LNCaP clone FGC (cell line): ENCODE data around the gene KCNJ18.
"Not testable (repeated sequence)": the region's sequence is repeated elsewhere in the genome, so short reads cannot be mapped to it uniquely, and the experiment has no call there.

Experiments
- DNase-seq: peaks from one replicate; pipeline ENCODE4 v3.0.0-alpha.2; 2011; ENCODE audit warnings: low read depth
- H3K4me3 ChIP-seq: 2 replicates; pipeline ENCODE4 v1.5.1; 2011; ENCODE audit warnings: mild to moderate bottlenecking, low read depth, low read length, control low read depth
- CTCF ChIP-seq: IDR thresholded peaks from 2 replicates; pipeline ENCODE4 v1.5.1; 2012; ENCODE audit warnings: mild to moderate bottlenecking; ENCODE audit not compliant: control insufficient read depth, insufficient read depth; ENCODE audit errors: extremely low read depth

KCNJ18 gene

GRCh38 chr17:21669616-21670360 is 22.5 kb upstream of the KCNJ18 start:
- H3K4me3 ChIP-seq, DNase-seq: not testable (repeated sequence)

- not testable (repeated sequence) for H3K4me3 ChIP-seq
Measured at GRCh38 chr17:21670361-21671155, 21.8 kb upstream of the KCNJ18 start.

DNA sequence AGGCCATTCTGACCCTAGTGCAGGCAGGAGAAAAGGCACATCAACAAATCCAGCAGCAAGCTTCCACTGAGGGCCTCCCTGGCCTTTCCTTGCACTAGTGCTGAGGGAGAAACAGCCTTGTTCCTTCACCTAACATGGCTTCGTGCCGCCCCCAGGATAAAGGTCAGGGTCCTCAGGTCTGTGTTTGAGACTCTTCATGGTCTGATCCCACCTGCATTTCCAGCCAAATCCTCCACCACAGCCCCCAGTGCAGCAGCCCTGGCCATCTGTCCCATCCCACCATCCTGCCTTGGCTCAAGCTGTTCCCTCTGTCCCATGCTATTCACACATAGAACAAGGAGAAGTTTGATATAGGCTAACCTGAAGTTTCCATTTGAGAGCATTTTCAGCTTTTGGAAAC is 20.9 kb upstream of the KCNJ18 start:
- not testable (repeated sequence) for DNase-seq, H3K4me3 ChIP-seq

More at GRCh38 chr17:21670361-21671155, 21.8 kb upstream of the KCNJ18 start:
- not testable (repeated sequence) for DNase-seq

GRCh38 chr17:21671871-21672270 is 20.5 kb upstream of the KCNJ18 start:
- not testable (repeated sequence) for H3K4me3 ChIP-seq, DNase-seq

DNA sequence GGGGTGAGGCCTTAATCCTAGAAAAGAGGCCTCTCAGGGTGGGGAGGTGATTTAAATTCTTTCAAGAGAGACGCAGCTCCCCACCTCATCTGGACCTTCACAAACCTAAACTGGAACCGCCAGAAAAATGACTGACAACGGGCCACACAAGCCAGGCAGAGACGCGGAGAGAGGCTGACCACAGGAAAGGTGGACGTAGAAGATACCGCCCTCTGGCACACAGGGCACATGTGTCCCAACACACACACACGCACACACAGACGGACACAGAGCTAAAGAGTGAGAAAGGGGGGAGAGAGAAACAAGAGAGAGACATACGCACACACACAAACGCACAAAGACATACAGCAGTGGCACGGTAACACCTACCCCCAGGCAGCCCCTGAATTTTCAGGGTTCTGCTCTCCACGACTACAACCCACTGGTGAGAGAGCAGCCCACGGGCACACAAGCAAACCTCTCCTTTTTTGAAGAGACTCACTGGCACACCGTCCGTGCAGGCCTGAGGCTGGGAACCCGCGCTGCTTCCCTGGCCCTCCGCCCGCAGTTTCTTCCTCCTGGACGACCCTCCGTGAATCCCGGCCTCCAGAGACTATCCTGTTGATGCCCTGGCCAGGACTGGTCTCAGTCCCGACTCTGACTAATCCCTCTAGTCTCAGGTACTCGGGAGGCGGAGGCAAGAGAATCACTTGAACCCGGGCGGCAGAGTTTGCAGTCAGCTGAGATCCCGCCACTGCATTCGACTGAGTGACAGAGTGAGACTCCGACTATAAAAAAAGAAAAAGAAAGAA is 18.7 kb upstream of the KCNJ18 start:
- not testable (repeated sequence) for DNase-seq, H3K4me3 ChIP-seq

DNA sequence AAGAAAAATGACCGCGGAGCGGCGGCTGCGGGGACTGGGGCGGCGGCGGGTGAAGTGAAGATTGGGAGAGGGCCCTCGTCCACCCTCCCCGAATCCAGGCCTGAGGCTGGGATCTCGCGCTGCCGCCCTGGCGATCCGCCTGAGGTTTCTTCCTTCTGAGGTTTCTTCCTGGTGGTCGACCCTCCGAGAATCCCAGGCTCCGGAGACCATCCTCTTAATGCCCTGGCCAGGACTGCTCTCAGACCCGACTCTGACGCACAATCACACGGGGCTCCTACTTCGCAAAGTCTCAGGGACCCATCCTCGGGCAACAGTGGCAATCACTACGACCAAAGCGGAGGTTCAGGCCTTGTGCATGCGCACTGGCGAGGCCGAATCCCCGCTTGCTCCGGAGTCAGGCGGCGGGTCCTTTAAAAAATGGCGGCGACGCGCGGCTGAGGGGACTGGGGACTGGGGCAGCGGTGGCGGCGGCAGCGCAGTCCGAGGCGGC is 18.0 kb upstream of the KCNJ18 start:
- TF ChIP-seq CTCF = no peak
- no peak for DNase-seq

GRCh38 chr17:21674891-21675738 is 17.2 kb upstream of the KCNJ18 start:
- H3K4me3 ChIP-seq, DNase-seq: not testable (repeated sequence)

More for the DNA sequence above, 18.0 kb upstream of the KCNJ18 start:
- H3K4me3 ChIP-seq = no peak overlapping the region

DNA sequence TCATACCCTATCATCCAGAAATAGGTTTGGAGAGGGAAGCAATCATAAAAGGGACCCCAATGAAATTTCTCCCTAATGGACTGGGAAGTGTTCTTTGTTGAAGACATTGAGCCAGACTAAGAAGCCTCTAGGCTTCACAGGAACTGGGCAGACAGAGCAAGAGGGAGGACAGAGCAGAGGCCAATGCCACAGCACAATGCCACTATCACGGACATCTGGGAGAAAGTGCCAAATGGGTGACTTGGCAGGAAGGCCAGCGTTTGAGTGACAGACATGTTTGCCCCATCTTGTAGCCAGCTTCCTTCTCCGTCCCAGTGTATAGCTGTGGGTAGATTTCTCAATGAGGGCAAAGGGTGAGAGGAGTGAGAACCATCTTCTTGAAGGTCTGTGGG is 16.6 kb upstream of the KCNJ18 start:
- DNase-seq = peak; percentile 32
- H3K4me3 ChIP-seq = not testable (repeated sequence)

DNA sequence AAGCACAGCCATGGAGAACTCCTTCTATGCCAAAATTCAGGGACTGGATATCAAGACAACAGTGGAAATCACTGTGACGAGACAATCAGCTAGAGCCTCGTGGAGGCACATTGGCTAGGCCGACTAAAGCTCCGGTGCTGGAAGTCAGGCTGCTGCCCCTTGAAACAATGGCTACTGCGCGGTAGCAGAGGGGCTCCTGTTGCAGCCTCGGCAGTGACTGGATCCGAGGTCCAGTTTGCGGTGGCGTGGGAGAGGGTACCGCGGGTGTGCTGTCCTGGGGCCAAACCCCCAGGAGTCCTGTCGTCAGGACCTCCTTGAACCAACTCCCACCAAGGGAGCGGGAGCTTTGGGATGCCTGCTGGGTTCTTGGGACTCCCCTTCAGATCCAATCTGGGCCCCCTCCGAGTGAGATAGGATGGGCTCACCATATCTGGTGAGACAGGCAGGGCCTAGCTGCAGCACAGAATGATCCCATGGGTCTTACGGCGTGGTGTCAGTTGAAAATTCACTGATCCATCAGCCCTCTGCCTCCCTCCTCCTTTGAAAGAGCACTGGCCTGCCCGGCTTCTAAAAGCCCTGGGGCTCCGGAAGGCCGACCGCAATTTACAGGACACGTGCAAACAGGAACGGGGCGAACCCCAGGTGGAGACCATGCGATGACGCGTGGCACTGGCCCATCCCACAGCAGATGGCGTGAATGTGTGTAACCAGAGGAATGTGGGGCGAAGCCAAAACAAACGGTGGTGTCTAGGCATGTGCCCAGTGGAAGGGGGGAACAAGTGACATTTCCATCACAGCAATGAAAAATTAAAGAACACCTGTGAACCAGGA is 15.8 kb upstream of the KCNJ18 start:
- no peak for DNase-seq

More for the DNA sequence above, 15.8 kb upstream of the KCNJ18 start:
- no peak overlapping the region for H3K4me3 ChIP-seq
- TF ChIP-seq CTCF = no peak
